Activated CD4-positive, alpha-beta T cell treated with anti-CD3 and anti-CD28 coated beads for 36 hours (primary cell): ENCODE results near the gene ITPRIP. TPM values are rescaled to one million over a fixed set of nuclear protein-coding genes. Genes with fewer than 3 reads are reported as not detected.

ENCODE experiments used
- ATAC-seq: fragments of 200-7000 bp; cut with Tn5 transposase; one replicate; pipeline ENCODE4 v1.10.0; 2021; ENCODE audit warnings: mild to moderate bottlenecking, moderate library complexity
- CTCF ChIA-PET: fragments of 350-600 bp; sonication (Branson Sonifier 250); formaldehyde crosslinking; loops from one replicate; lab custom pipeline; 2021; ENCODE audit warnings: antibody characterized with exemption; lab: Charles Lee
- POLR2A ChIA-PET: fragments of 350-600 bp; sonication (Branson Sonifier 250); formaldehyde crosslinking; loops from one replicate; lab custom pipeline; 2021; ENCODE audit warnings: antibody characterized with exemption, inconsistent platforms; lab: Charles Lee
- DNase-seq: peaks from one replicate; pipeline ENCODE4 v3.0.0-alpha.2; 2020
- H3K27ac Mint-ChIP-seq: one replicate; pipeline ENCODE4 v1.8.0; 2021; ENCODE audit warnings: mixed read lengths
- H3K27me3 Mint-ChIP-seq: one replicate; pipeline ENCODE4 v1.8.0; 2021; ENCODE audit warnings: mixed read lengths
- H3K36me3 Mint-ChIP-seq: one replicate; pipeline ENCODE4 v1.8.0; 2021; ENCODE audit warnings: low read depth, mixed read lengths
- H3K4me1 Mint-ChIP-seq: one replicate; pipeline ENCODE4 v1.8.0; 2021; ENCODE audit warnings: mixed read lengths
- H3K4me3 Mint-ChIP-seq: one replicate; pipeline ENCODE4 v1.8.0; 2021; ENCODE audit warnings: mild to moderate bottlenecking, moderate library complexity, mixed read lengths
- H3K9me3 Mint-ChIP-seq: one replicate; pipeline ENCODE4 v1.8.0; 2021; ENCODE audit warnings: low read depth, mixed read lengths
- intact Hi-C, 2 experiments: fragments of 100-400 bp; cut with DNase I in 1 of 2; cut with micrococcal nuclease in 1 of 2; formaldehyde crosslinking; loops; one replicate each; pipeline versions ENCODE4 v1.14.2 to v1.15.1; 2022 to 2024; cut with DNase I, micrococcal nuclease
- total RNA-seq, 2 experiments: library from RNA; stranded (reverse); gene quantifications; one replicate each; pipeline ENCODE4 v1.2.3, GENCODE V29; 2021

The ITPRIP gene
- total RNA-seq: 10 to 100 TPM; 20.3 to 21.6 TPM

DNA sequence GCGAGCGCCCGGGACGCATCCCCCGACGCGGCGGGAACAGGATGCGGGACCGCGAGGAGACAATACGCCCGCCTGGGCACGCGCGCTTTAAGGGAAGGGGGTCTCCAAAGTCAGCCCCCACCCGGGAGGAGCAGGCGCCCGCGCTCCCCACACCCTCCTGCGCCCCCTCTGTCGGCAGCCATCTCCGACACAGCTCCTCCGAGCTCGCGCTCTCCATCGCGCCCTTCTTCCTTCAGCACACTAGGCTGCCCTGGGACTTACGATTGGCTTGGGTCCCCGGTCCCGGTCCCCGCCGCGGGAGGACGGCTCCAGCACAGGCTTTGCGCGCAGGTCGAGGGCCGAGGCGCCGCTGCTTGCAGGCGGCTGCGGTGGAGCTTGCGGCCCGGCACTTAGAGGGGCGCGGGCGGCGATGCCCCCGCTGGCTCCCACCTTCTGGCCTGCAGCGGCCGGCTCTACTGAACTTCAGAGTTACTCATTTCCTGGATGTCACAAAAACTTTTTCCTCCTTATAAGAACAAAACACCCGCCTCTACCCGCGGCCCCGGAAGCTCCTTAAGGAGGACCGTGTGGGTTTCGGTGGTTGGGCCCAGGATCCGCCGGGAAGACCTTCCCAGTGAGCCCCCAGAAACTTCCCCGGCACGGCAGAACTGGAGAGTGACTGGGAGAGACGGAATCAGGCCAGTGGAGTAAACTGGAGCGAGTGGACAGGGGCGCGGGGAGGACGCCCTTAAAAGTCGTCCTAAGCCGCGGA, at the start of gene ITPRIP:
Gene ITPRIP, minus strand, starts transcription at position 481 of the 751 bp plus-strand sequence. CDS start 22,414 bp downstream, outside the sequence.
- Mint-ChIP-seq H3K27ac (peak within 1 kb of the TSS; percentile 99), H3K36me3 (peaks cover 18% of the 10 kb centered on the region), H3K27me3 (no peaks in the 10 kb centered on the region), H3K9me3 (no peaks in the 10 kb centered on the region), H3K4me3 (peak within 1 kb of the TSS; percentile 93), H3K4me1 (peaks cover 45% of the 10 kb centered on the region)
- CTCF ChIA-PET: interaction anchor here (0.6 to 5.3 kb wide), 19 partner anchors 9 to 528 kb away, joined by 3 to 64 read pairs (median 4); partner anchors contain the start of genes CFAP58 and SFR1
- intact Hi-C loops: loop anchor here (1.0 to 5.0 kb wide), 7 partner anchors 9 to 421 kb away; partner anchors contain the start of genes SFR1 (in 2 of the 2), CFAP58 (in 1 of the 2) and STN1 (in 1 of the 2)
- ATAC-seq (peak; percentile 78), DNase-seq (peak; percentile 82)
- POLR2A ChIA-PET: interaction anchor here (0.6 to 1.6 kb wide), 4 partner anchors 9 to 75 kb away, joined by 4 to 18 read pairs (median 8); no protein-coding TSS in a partner anchor

DNA sequence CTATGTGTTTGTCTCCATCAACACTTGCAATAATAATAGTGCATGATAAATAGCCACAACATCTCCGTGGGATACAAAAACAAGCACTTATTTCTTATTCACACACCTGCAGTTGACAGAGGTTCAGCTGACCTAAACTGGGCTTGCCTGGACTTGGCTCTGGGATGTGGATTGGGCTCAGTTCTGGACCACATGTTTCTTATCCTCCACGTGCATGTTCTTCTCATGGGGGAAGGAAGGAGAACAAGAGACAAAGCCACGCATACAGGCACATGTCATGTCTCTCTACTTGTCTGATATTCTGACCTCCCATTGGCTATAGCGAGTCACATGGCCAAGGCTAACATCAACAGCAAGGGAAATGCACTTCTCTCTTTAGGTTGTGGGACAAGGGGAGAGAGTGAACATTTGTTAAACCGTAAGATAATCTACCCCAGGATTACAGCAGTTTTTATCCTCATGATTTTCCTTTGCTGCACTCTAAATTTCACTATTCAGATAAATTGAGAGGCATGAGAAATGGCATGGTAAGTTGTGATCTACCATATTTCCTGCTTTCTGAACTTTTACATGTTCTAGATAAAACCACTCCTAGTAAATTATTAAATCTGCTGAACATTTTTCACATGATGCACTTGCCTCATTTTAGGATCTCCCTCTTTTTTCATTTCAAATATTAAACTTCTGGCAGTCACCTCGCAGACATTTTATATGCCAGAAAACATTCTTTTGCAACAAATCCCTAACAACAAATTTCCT, 49.0 kb upstream of the ITPRIP start:
- H3K27me3 Mint-ChIP-seq: peaks cover 12% of the 10 kb centered on the region
- POLR2A ChIA-PET: no interaction called here
- no peaks in the 10 kb centered on the region for H3K9me3 Mint-ChIP-seq
- intact Hi-C loops: no loop called here
- no peak for ATAC-seq
- CTCF ChIA-PET: interaction anchor here (0.7 to 1.4 kb wide), 4 partner anchors 13 to 96 kb away, joined by 3 to 4 read pairs (median 4); no protein-coding TSS in a partner anchor
- DNase-seq: no peak
- no peak overlapping the region for H3K4me3 Mint-ChIP-seq
- H3K4me1 Mint-ChIP-seq: peaks cover 13% of the 10 kb centered on the region
- no peak overlapping the region for H3K27ac Mint-ChIP-seq
- H3K36me3 Mint-ChIP-seq: no peaks in the 10 kb centered on the region

- Mint-ChIP-seq H3K27ac (no peak overlapping the region), H3K4me1 (no peaks in the 10 kb centered on the region), H3K4me3 (no peak overlapping the region), H3K27me3 (peaks cover 12% of the 10 kb centered on the region), H3K9me3 (no peaks in the 10 kb centered on the region), H3K36me3 (no peaks in the 10 kb centered on the region)
- intact Hi-C loops: no loop called here
- ATAC-seq: no peak
- DNase-seq: no peak
- ChIA-PET POLR2A (interaction anchor here (0.6 kb wide), 1 partner anchor 175 kb away, joined by 5 read pairs; no protein-coding TSS in a partner anchor), CTCF (interaction anchor here (0.7 to 2.1 kb wide), 4 partner anchors 9 to 169 kb away, joined by 3 to 6 read pairs (median 3); no protein-coding TSS in a partner anchor)
Observed at GRCh38 chr10:104380336-104380735, 42.1 kb upstream of the ITPRIP start.

DNA sequence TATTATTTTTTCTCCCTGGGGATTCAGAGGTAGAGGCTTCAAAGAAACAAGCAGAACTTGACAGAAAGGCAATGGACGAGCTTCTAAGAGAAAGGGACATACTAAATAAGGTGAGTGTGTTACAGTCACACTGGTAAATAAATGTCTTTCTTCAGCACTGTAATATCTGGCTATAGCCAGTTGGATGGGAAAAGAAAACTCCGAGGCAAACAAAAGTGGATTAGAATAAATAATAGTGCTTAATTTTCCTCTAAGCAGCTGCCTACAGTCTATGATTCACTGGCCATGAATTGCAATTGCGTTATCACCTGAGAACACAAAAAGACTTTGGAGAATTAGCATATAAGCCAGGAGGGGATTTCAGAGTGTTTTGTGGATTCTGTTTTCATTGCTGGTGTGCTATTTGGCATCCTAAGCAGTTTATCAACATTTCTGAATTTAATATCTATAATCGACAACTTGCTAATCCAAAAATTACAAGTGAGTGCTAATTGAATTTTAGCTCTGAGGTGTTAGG, 38.6 kb upstream of the ITPRIP start:
- POLR2A ChIA-PET: no interaction called here
- ATAC-seq: no peak
- no peak for DNase-seq
- Mint-ChIP-seq H3K27me3 (peaks cover 13% of the 10 kb centered on the region), H3K27ac (no peak overlapping the region), H3K4me1 (no peaks in the 10 kb centered on the region), H3K4me3 (no peak overlapping the region), H3K9me3 (no peaks in the 10 kb centered on the region), H3K36me3 (no peaks in the 10 kb centered on the region)
- intact Hi-C loops: no loop called here
- CTCF ChIA-PET: interaction anchor here (0.7 to 1.2 kb wide), 3 partner anchors 11 to 93 kb away, joined by 3 to 4 read pairs (median 4); no protein-coding TSS in a partner anchor

DNA sequence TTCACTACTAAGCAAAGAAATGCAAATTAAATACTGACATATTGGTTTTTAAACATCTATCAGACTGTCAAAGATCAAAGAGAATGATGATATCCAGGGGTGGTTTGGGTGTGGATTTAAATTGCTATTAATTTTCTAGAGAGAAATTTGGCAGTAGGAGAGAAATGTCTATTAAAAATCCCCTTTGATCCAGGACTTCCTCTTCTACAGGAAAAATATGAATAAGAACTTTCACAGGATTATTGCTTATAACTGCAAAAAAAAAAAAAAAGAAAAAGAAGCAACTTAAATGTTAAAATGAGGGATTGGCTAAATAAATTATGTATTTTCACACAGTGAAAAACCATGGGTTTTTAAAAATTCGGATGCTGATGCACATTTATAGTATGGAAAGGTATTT, 36.3 kb upstream of the ITPRIP start:
- peaks cover 2% of the 10 kb centered on the region for H3K9me3 Mint-ChIP-seq
- CTCF ChIA-PET: no interaction called here
- H3K4me3 Mint-ChIP-seq: no peak overlapping the region
- intact Hi-C loops: no loop called here
- no peaks in the 10 kb centered on the region for H3K4me1 Mint-ChIP-seq
- ATAC-seq (no peak), DNase-seq (no peak)
- no peak overlapping the region for H3K27ac Mint-ChIP-seq
- no peaks in the 10 kb centered on the region for H3K36me3 Mint-ChIP-seq
- H3K27me3 Mint-ChIP-seq: peaks cover 17% of the 10 kb centered on the region
- POLR2A ChIA-PET: no interaction called here

DNA sequence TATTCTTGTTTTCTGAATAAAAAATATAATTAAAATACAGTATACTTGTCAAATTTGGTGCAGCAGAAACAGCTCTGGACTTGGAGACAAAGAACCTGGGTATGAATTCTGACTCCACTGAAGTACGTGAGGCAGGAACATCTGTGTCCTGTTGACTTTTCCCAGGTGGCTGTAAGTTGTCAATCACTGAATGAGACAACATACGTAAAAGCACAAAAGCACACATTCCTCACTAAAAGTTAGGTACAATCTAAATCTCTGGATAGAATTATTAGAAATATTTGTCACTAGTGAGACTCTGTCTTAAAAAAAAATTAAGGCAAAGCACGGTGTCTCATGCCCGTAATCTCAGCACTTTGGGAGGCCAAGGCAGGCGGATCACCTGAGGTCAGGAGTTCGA, 33.5 kb upstream of the ITPRIP start:
- Mint-ChIP-seq H3K27me3 (peaks cover 13% of the 10 kb centered on the region), H3K4me1 (no peaks in the 10 kb centered on the region), H3K27ac (no peak overlapping the region), H3K36me3 (no peaks in the 10 kb centered on the region), H3K9me3 (peaks cover 2% of the 10 kb centered on the region), H3K4me3 (no peak overlapping the region)
- ATAC-seq: no peak
- intact Hi-C loops: no loop called here
- ChIA-PET POLR2A (no interaction called here), CTCF (interaction anchor here (0.7 to 1.6 kb wide), 2 partner anchors 9 to 123 kb away, joined by 3 read pairs; no protein-coding TSS in a partner anchor)
- no peak for DNase-seq

DNA sequence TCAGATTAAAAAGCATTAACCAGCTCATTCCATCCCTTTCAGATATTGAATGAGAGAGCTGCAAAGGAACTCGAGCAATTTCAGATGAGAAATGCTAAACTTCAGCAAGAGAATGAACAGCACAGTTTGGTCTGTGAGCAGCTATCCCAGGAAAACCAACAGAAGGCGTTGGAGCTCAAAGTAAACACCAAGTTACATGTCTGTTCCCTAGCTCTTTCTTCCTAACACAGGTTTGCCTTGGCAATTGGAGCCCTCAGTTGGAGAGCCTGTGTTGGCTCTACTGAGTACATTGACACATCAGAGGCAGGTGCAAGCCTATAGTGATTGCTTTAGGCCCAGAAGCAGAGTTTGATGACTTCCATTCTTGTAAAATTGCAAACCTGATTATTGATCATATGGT, 30.1 kb upstream of the ITPRIP start:
- no peak for ATAC-seq
- H3K27ac Mint-ChIP-seq: no peak overlapping the region
- H3K4me1 Mint-ChIP-seq: no peaks in the 10 kb centered on the region
- H3K27me3 Mint-ChIP-seq: peaks cover 11% of the 10 kb centered on the region
- no peaks in the 10 kb centered on the region for H3K36me3 Mint-ChIP-seq
- H3K4me3 Mint-ChIP-seq: no peak overlapping the region
- H3K9me3 Mint-ChIP-seq: peaks cover 2% of the 10 kb centered on the region
- ChIA-PET POLR2A (interaction anchor here (0.6 kb wide), 1 partner anchor 90 kb away, joined by 3 read pairs; no protein-coding TSS in a partner anchor), CTCF (interaction anchor here (0.7 to 1.6 kb wide), 5 partner anchors 17 to 95 kb away, joined by 3 to 7 read pairs (median 4); no protein-coding TSS in a partner anchor)
- no peak for DNase-seq
- intact Hi-C loops: no loop called here

GRCh38 chr10:104367904-104368303, 29.6 kb upstream of the ITPRIP start:
- H3K4me3 Mint-ChIP-seq: no peak overlapping the region
- H3K27me3 Mint-ChIP-seq: peaks cover 13% of the 10 kb centered on the region
- H3K9me3 Mint-ChIP-seq: peaks cover 2% of the 10 kb centered on the region
- DNase-seq: no peak
- intact Hi-C loops: no loop called here
- no peaks in the 10 kb centered on the region for H3K36me3 Mint-ChIP-seq
- H3K27ac Mint-ChIP-seq: no peak overlapping the region
- CTCF ChIA-PET: interaction anchor here (0.7 to 1.6 kb wide), 5 partner anchors 17 to 95 kb away, joined by 3 to 7 read pairs (median 4); no protein-coding TSS in a partner anchor
- H3K4me1 Mint-ChIP-seq: no peaks in the 10 kb centered on the region
- POLR2A ChIA-PET: interaction anchor here (0.6 kb wide), 1 partner anchor 89 kb away, joined by 3 read pairs; no protein-coding TSS in a partner anchor
- ATAC-seq: no peak

DNA sequence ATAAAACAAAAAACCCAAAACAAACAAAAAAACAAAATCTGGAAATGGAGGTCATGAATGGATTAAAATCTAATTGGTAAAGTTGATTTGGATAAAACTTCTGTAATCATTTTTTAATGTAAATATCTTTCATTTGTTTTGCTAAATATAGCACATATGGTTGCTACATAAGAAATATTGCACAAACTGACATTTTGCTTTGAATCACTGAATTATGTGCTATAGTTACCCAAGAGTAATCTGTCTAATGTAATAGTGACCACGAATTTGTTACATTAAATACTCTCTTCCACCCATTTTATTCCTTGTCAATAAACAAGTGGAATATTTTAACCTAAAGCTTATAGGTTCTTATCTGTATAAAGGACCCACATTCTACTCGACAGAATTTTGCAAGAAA, 21.5 kb upstream of the ITPRIP start:
- peaks cover 8% of the 10 kb centered on the region for H3K27me3 Mint-ChIP-seq
- POLR2A ChIA-PET: no interaction called here
- no peak overlapping the region for H3K4me3 Mint-ChIP-seq
- no peak for ATAC-seq
- no peak for DNase-seq
- no peak overlapping the region for H3K27ac Mint-ChIP-seq
- intact Hi-C loops: no loop called here
- H3K36me3 Mint-ChIP-seq: no peaks in the 10 kb centered on the region
- peaks cover 4% of the 10 kb centered on the region for H3K4me1 Mint-ChIP-seq
- no peaks in the 10 kb centered on the region for H3K9me3 Mint-ChIP-seq
- CTCF ChIA-PET: interaction anchor here (0.6 kb wide), 1 partner anchor 86 kb away, joined by 4 read pairs; no protein-coding TSS in a partner anchor

DNA sequence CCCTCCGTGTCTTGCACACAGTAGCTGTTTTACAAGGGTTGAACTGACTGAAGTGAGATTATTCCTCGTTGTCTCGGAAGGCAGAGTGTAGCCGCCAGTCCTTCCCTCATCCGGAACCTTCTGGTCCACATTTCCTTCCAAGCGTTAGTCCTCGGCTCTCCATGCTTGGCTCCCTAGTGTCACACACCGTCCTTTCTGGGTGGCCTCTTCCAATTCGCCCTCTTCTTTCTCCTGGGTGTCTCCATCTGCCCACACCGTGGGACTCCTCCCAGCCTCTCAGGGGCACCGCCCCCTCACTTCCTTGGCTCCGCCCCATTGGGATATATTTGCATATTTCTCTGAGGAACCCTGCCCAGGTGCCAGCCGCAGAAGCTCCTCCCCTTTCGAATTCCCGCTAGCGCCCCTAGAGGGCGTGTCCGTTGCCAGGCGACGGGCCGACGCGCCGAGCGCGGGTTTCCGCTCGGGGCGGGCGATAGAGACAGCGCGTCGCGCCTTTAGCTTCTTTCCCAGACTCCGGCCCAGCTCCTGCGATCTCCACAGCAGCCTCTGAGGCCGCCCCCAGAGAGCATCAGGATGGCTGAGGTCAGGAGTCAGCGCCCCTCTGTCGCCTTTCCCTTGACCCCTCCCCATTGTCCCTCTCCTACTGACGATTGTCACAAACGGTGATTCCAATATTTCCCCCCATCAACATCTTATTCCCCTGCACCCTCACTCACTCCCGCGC, 15.2 kb upstream of the ITPRIP start, which contains the start of gene CFAP58:
Gene CFAP58, plus strand, starts transcription at position 509 of the 724 bp plus-strand sequence. Its CDS starts 65 bp downstream, at position 574.
- H3K4me3 Mint-ChIP-seq: peak within 1 kb of the TSS; percentile 11
- ATAC-seq: peak; percentile 77
- intact Hi-C loops: loop anchor here (1.0 to 5.0 kb wide), 6 partner anchors 15 to 436 kb away; partner anchors contain the start of genes GSTO2 (in 2 of the 2), SFR1 (in 2 of the 2), CFAP43 (in 1 of the 2) and ITPRIP (in 1 of the 2)
- peak; percentile 94 for DNase-seq
- no peaks in the 10 kb centered on the region for H3K36me3 Mint-ChIP-seq
- no peaks in the 10 kb centered on the region for H3K27me3 Mint-ChIP-seq
- H3K4me1 Mint-ChIP-seq: no peaks in the 10 kb centered on the region
- H3K27ac Mint-ChIP-seq: peak within 1 kb of the TSS; percentile 30
- ChIA-PET POLR2A (interaction anchor here (0.8 to 1.1 kb wide), 2 partner anchors 61 to 232 kb away, joined by 4 read pairs; partner anchors contain the start of gene SFR1), CTCF (interaction anchor here (0.7 to 6.4 kb wide), 14 partner anchors 8 to 94 kb away, joined by 3 to 78 read pairs (median 4); partner anchors contain the start of genes GSTO2 and ITPRIP)
- H3K9me3 Mint-ChIP-seq: no peaks in the 10 kb centered on the region
